Naive thymus-derived CD4-positive, alpha-beta T cell (primary cell): ENCODE measurements around the gene CNDP2. TPM values are rescaled to one million over a fixed set of nuclear protein-coding genes. Genes with fewer than 3 reads are reported as not detected.
"Not testable (repeated sequence)": the region's sequence is repeated elsewhere in the genome, so short reads cannot be mapped to it uniquely, and the experiment has no call there.

Experiments
- ATAC-seq: fragments of 150-1000 bp; cut with Tn5 transposase; 2 replicates; pipeline ENCODE4 v1.10.0; 2021; ENCODE audit warnings: mild to moderate bottlenecking, moderate library complexity
- CTCF ChIA-PET: fragments of 350-600 bp; sonication (Branson Sonifier 250); formaldehyde crosslinking; loops from one replicate; lab custom pipeline; 2021; ENCODE audit warnings: antibody characterized with exemption; lab: Charles Lee
- POLR2A ChIA-PET: fragments of 350-600 bp; sonication (Branson Sonifier 250); formaldehyde crosslinking; loops from one replicate; lab custom pipeline; 2021; ENCODE audit warnings: antibody characterized with exemption, inconsistent platforms; lab: Charles Lee
- DNase-seq, 9 donors: peaks; one replicate each; pipeline versions ENCODE4 v3.0.0 to v3.0.0-alpha.2; 2020 to 2022; ENCODE audit warnings: mixed read lengths in 1 of 9
- H3K27ac ChIP-seq: one replicate; pipeline ENCODE4 v1.7.0; 2013; ENCODE audit warnings: mild to moderate bottlenecking, low read depth, low read length, moderate library complexity
- H3K27me3 ChIP-seq, 2 donors: one replicate each; pipeline ENCODE4 v1.7.0; 2013; ENCODE audit warnings: low read length in 2 of 2, mild to moderate bottlenecking in 2 of 2, moderate library complexity in 2 of 2; ENCODE audit not compliant: control insufficient read depth in 2 of 2, insufficient read depth in 2 of 2
- H3K36me3 ChIP-seq, 3 experiments: 1 replicate in 2 of 3; 2 replicates in 1 of 3; pipeline ENCODE4 v1.7.0; 2013; ENCODE audit warnings: low read length in 3 of 3, mild to moderate bottlenecking in 3 of 3, moderate library complexity in 1 of 3; ENCODE audit not compliant: insufficient read depth in 3 of 3, control insufficient read depth in 2 of 3
- H3K4me1 ChIP-seq, 2 donors: one replicate each; pipeline ENCODE4 v1.7.0; 2013; ENCODE audit warnings: low read length in 2 of 2, mild to moderate bottlenecking in 2 of 2, moderate library complexity in 1 of 2; ENCODE audit not compliant: control insufficient read depth in 2 of 2, insufficient read depth in 2 of 2
- H3K4me3 ChIP-seq: 2 replicates; pipeline ENCODE4 v1.7.0; 2013; ENCODE audit warnings: mild to moderate bottlenecking, low read length
- H3K9me3 ChIP-seq, 3 experiments: 1 replicate in 2 of 3; 2 replicates in 1 of 3; pipeline ENCODE4 v1.7.0; 2013; ENCODE audit warnings: low read length in 3 of 3; ENCODE audit not compliant: control insufficient read depth in 2 of 3
- H3K27ac Mint-ChIP-seq, 9 donors: one replicate each; pipeline ENCODE4 v1.8.0; 2020 to 2022; ENCODE audit warnings: mixed read lengths in 9 of 9, mild to moderate bottlenecking in 8 of 9, moderate library complexity in 5 of 9, inconsistent platforms in 2 of 9
- H3K27me3 Mint-ChIP-seq, 5 donors: one replicate each; pipeline ENCODE4 v1.8.0; 2021 to 2022; ENCODE audit warnings: mixed read lengths in 5 of 5, mild to moderate bottlenecking in 1 of 5
- H3K36me3 Mint-ChIP-seq, 5 donors: one replicate each; pipeline ENCODE4 v1.8.0; 2020 to 2022; ENCODE audit warnings: mixed read lengths in 5 of 5, mild to moderate bottlenecking in 3 of 5, inconsistent platforms in 1 of 5
- H3K4me1 Mint-ChIP-seq, 7 donors: one replicate each; pipeline ENCODE4 v1.8.0; 2020 to 2022; ENCODE audit warnings: mixed read lengths in 7 of 7, mild to moderate bottlenecking in 3 of 7, inconsistent platforms in 1 of 7
- H3K4me3 Mint-ChIP-seq, 10 donors: one replicate each; pipeline ENCODE4 v1.8.0; 2020 to 2022; ENCODE audit warnings: mild to moderate bottlenecking in 10 of 10, mixed read lengths in 10 of 10, moderate library complexity in 6 of 10, inconsistent platforms in 2 of 10
- H3K9me3 Mint-ChIP-seq, 11 donors: one replicate each; pipeline ENCODE4 v1.8.0; 2020 to 2022; ENCODE audit warnings: mixed read lengths in 11 of 11, mild to moderate bottlenecking in 4 of 11, inconsistent platforms in 1 of 11, moderate library complexity in 1 of 11
- intact Hi-C, 2 donors: fragments of 100-400 bp; cut with micrococcal nuclease; formaldehyde crosslinking; loops; one replicate each; pipeline ENCODE4 v1.15.1; 2023
- polyA plus RNA-seq, 2 donors: library from polyadenylated mRNA; unstranded; fragments of 300-500 nt; fragmentation: Illumina TruSeq; gene quantifications; one replicate each; pipeline ENCODE4 v1.2.3, GENCODE V29; 2021
- total RNA-seq, 6 experiments: library from RNA in 5 of 6; stranded (reverse) in 5 of 6; gene quantifications; 1 replicate in 5 of 6; 2 replicates in 1 of 6; pipeline ENCODE4 v1.2.3 and lab custom pipeline; 2021 to 2026

CNDP2 gene
- total and polyA plus RNA-seq, 7 experiments from 2014 or later: 87.7 to 169 (median 141) TPM

DNA sequence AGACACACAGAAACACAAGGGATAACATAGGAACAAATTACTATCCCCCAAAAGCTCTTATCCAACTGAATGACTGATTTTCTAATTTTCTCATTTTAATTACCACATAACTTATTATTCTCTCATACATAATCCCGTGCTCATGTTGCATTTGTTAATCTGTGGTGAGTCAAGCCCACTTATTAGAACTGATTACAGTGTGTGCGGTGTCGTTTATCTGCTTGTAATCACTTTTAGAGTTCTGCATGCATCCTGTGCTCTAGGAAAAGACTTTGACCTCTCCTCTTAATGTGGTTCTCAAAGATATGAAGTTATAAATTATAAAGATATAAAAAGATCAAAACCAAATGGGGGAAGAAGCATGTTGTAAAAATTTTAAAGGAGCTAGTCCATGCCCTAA lies 67.8 kb downstream of the CNDP2 start:
- CTCF ChIA-PET: interaction anchor here (1.7 kb wide), 1 partner anchor 12 kb away, joined by 7 read pairs; no protein-coding TSS in a partner anchor
- Mint-ChIP-seq H3K27ac (no peak overlapping the region), H3K27me3 (peaks cover 10 to 27% (median 14%) of the 10 kb centered on the region in 5 donors)

DNA sequence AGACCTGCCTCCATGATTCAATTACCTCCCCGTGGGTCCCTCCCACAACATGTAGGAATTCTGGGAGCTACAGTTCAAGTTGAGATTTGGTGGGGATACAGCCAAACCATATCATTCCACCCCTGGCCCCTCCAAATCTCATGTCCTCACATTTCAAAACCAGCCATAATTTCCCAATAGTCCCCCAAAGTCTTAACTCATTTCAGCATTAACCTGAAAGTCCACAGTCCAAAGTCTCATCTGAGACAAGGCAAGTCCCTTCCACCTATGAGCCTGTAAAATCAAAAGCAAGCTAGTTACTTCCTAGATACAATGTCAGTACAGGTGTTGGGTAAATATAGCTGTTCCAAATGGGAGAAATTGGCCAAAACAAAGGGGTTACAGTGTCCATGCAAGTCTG lies 69.0 kb downstream of the CNDP2 start:
- POLR2A ChIA-PET, ATAC-seq, H3K27ac Mint-ChIP-seq, intact Hi-C loops, H3K9me3 ChIP-seq, H3K4me1 Mint-ChIP-seq, DNase-seq, H3K27ac ChIP-seq, H3K4me3 Mint-ChIP-seq, H3K27me3 ChIP-seq, H3K4me1 ChIP-seq, H3K4me3 ChIP-seq, H3K36me3 ChIP-seq: not testable (repeated sequence)
- H3K9me3 Mint-ChIP-seq: peaks cover 3 to 23% (median 11%) of the 10 kb centered on the region in 11 donors
- H3K36me3 Mint-ChIP-seq: peaks cover 0 to 11% (median 4%) of the 10 kb centered on the region in 5 donors
- peaks cover 16 to 32% (median 18%) of the 10 kb centered on the region in 5 donors for H3K27me3 Mint-ChIP-seq
- CTCF ChIA-PET: interaction anchor here (1.7 kb wide), 1 partner anchor 13 kb away, joined by 7 read pairs; no protein-coding TSS in a partner anchor

More for the DNA sequence above, 67.8 kb downstream of the CNDP2 start:
- peaks cover 0 to 3% (median 0%) of the 10 kb centered on the region in 3 experiments for H3K9me3 ChIP-seq
- no peak overlapping the region for H3K4me3 ChIP-seq
- H3K4me1 ChIP-seq: no peaks in the 10 kb centered on the region
- Mint-ChIP-seq H3K4me3 (no peak overlapping the region), H3K4me1 (no peaks in the 10 kb centered on the region), H3K36me3 (peaks cover 0 to 11% (median 4%) of the 10 kb centered on the region in 5 donors), H3K9me3 (peaks cover 3 to 22% (median 11%) of the 10 kb centered on the region in 11 donors)
- POLR2A ChIA-PET: no interaction called here
- DNase-seq: no peak
- H3K27ac ChIP-seq: no peak overlapping the region
- no peak for ATAC-seq
- no peaks in the 10 kb centered on the region for H3K36me3 ChIP-seq
- intact Hi-C loops: no loop called here
- no peaks in the 10 kb centered on the region for H3K27me3 ChIP-seq

DNA sequence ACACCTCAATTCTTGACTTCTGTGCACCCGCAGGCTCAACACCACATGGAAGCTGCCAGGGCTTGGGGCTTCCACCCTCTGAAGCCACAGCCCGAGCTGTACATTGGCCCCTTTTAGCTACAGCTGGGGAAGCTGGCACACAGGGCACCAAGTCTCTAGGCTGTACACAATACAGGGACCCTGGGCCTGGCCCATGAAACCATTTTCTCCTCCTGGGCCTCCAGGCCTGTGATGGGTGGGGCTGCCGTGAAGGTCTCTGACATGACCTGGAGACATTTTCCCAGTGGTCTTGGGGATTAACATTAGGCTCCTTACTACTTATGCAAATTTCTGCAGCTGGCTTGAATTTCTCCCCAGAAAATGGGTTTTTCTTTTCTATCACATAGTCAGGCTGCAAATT lies 69.8 kb downstream of the CNDP2 start:
- not testable (repeated sequence) for H3K27ac Mint-ChIP-seq, DNase-seq

DNA sequence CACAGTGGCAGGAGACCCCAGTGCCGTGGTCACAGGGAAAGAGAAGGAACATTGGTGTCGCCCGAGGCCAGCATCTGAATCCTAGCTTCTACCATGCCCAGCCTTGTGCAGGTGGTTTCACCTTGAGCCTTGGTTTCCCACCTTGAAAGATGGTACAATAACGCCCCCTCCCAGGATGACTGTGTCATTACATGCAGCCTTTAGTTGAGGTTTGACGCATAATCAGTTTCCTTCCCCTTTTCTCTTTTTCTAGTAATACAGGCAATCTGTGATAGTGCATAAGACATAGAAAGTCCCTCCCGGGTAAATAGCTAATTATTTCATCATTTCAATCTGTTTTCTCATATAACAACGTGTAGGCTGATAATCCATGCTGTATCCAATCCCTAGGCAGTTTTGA lies 71.7 kb downstream of the CNDP2 start:
- DNase-seq (no peak), ATAC-seq (peak; percentile 82)
- Histone ChIP-seq H3K4me1 (no peaks in the 10 kb centered on the region), H3K36me3 (no peaks in the 10 kb centered on the region), H3K9me3 (peaks cover 0 to 3% (median 0%) of the 10 kb centered on the region in 3 experiments), H3K4me3 (no peak overlapping the region), H3K27me3 (no peaks in the 10 kb centered on the region), H3K27ac (no peak overlapping the region)
- Mint-ChIP-seq H3K27me3 (peaks cover 16 to 33% (median 18%) of the 10 kb centered on the region in 5 donors), H3K36me3 (peaks cover 0 to 11% (median 4%) of the 10 kb centered on the region in 5 donors), H3K9me3 (peaks cover 3 to 23% (median 11%) of the 10 kb centered on the region in 11 donors), H3K27ac (no peak overlapping the region), H3K4me1 (no peaks in the 10 kb centered on the region), H3K4me3 (no peak overlapping the region)
- POLR2A ChIA-PET: interaction anchor here (0.6 kb wide), 1 partner anchor 13 kb away, joined by 3 read pairs; no protein-coding TSS in a partner anchor
- intact Hi-C loops: no loop called here
- CTCF ChIA-PET: no interaction called here

More for the DNA sequence above, 69.8 kb downstream of the CNDP2 start:
- Mint-ChIP-seq H3K27me3 (peaks cover 16 to 32% (median 18%) of the 10 kb centered on the region in 5 donors), H3K36me3 (peaks cover 0 to 11% (median 4%) of the 10 kb centered on the region in 5 donors), H3K9me3 (peaks cover 3 to 23% (median 11%) of the 10 kb centered on the region in 11 donors)
- H3K4me1 ChIP-seq, H3K36me3 ChIP-seq, CTCF ChIA-PET, H3K27ac ChIP-seq, POLR2A ChIA-PET, intact Hi-C loops, H3K4me3 Mint-ChIP-seq, H3K4me3 ChIP-seq, H3K4me1 Mint-ChIP-seq, H3K9me3 ChIP-seq, ATAC-seq, H3K27me3 ChIP-seq: not testable (repeated sequence)

DNA sequence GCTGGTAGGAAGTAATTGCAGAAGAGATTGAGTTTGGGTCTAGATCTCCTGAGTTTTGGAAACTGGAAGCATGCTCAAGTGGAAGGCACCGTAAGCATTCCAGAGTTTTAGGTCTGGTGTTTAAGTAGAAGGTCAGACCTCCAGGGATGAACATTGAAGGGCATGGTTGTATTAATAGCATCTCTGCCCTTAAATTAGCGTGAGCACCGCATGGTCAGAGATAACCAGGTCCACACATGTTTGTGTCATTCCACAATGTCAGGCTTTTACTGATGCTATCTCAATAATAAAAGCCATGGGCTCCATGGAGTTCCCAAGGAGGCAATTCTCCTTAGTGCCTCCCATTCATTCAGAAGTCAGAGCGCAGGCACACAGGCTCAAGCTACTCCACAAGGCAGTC lies 73.2 kb downstream of the CNDP2 start:
- H3K27me3 Mint-ChIP-seq: peaks cover 11 to 34% (median 22%) of the 10 kb centered on the region in 5 donors
- ChIA-PET POLR2A (no interaction called here), CTCF (no interaction called here)
- no peak overlapping the region for H3K27ac Mint-ChIP-seq
- Histone ChIP-seq H3K36me3 (no peaks in the 10 kb centered on the region), H3K9me3 (peaks cover 0 to 3% (median 0%) of the 10 kb centered on the region in 3 experiments), H3K27me3 (no peaks in the 10 kb centered on the region), H3K4me1 (no peaks in the 10 kb centered on the region), H3K27ac (no peak overlapping the region), H3K4me3 (no peak overlapping the region)
- no peak overlapping the region for H3K4me3 Mint-ChIP-seq
- intact Hi-C loops: no loop called here
- peaks cover 0 to 11% (median 4%) of the 10 kb centered on the region in 5 donors for H3K36me3 Mint-ChIP-seq
- peaks cover 3 to 23% (median 12%) of the 10 kb centered on the region in 11 donors for H3K9me3 Mint-ChIP-seq
- H3K4me1 Mint-ChIP-seq: no peaks in the 10 kb centered on the region
- no peak for ATAC-seq
- DNase-seq: no peak

DNA sequence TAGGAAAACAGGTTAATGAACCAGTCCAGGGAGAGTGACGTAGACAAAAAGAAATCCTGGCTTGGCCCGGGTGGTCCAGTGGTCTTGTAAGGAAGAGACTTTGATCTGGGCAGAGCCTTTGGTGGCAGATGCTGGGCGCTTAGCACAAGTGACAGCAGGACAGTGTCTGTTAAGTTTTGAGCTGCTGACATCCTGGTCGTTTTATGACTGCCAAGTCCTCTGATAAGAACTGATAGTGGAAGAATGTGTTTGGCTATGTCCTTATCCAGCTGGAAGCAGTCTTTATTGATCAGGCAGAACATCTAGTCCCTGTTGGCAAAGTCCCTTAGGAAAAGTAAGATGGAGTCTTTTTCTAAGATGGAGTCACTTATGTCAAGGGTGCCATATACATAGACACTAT lies 74.1 kb downstream of the CNDP2 start:
- Mint-ChIP-seq H3K36me3 (peaks cover 0 to 11% (median 4%) of the 10 kb centered on the region in 5 donors), H3K4me1 (peaks cover 0 to 3% (median 0%) of the 10 kb centered on the region in 7 donors), H3K27ac (no peak overlapping the region), H3K9me3 (peaks cover 3 to 23% (median 11%) of the 10 kb centered on the region in 11 donors), H3K4me3 (no peak overlapping the region), H3K27me3 (peaks cover 16 to 30% (median 22%) of the 10 kb centered on the region in 5 donors)
- Histone ChIP-seq H3K27ac (no peak overlapping the region), H3K4me3 (no peak overlapping the region), H3K4me1 (no peaks in the 10 kb centered on the region), H3K36me3 (no peaks in the 10 kb centered on the region), H3K27me3 (no peaks in the 10 kb centered on the region), H3K9me3 (peaks cover 0 to 3% (median 0%) of the 10 kb centered on the region in 3 experiments)
- no peak for ATAC-seq
- ChIA-PET CTCF (no interaction called here), POLR2A (no interaction called here)
- DNase-seq: no peak
- intact Hi-C loops: no loop called here
